B cell (primary cell): ENCODE data around the gene ERLEC1. TPM values are rescaled to one million over a fixed set of nuclear protein-coding genes. Genes with fewer than 3 reads are reported as not detected.

Experiments used
- ATAC-seq: fragments of 200-7000 bp; cut with Tn5 transposase; one replicate; pipeline ENCODE4 v1.10.0; 2021; ENCODE audit warnings: low read depth, mild to moderate bottlenecking, moderate number of reproducible peaks, moderate library complexity
- CTCF ChIA-PET: fragments of 350-600 bp; sonication (Branson Sonifier 250); formaldehyde crosslinking; loops from one replicate; lab custom pipeline; 2021; ENCODE audit warnings: antibody characterized with exemption, inconsistent platforms; lab: Charles Lee
- POLR2A ChIA-PET: fragments of 350-600 bp; sonication (Branson Sonifier 250); formaldehyde crosslinking; loops from one replicate; lab custom pipeline; 2021; ENCODE audit warnings: antibody characterized with exemption; lab: Charles Lee
- DNase-seq: peaks from one replicate; pipeline ENCODE4 v3.0.0; 2013
- H2AFZ ChIP-seq: 2 replicates; pipeline ENCODE4 v1.6.1; 2012; ENCODE audit warnings: mild to moderate bottlenecking, low read depth, low read length; ENCODE audit not compliant: insufficient read depth, poor library complexity, severe bottlenecking
- H3K27ac ChIP-seq, 2 donors: 1 replicate in 1 of 2; 2 replicates in 1 of 2; pipeline ENCODE4 v1.5.1; 2012 to 2013; ENCODE audit warnings: low read length in 2 of 2, mild to moderate bottlenecking in 2 of 2, moderate library complexity in 1 of 2
- H3K27me3 ChIP-seq, 4 experiments: fragments of 200-600 bp in 1 of 4; sonication (generic) in 1 of 4; replicated peaks in 1 of 4; 1 replicate in 2 of 4; 2 replicates in 2 of 4; pipeline versions ENCODE4 v1.6.1 to v1.7.0; 2013 to 2016; ENCODE audit warnings: low read length in 3 of 4, mild to moderate bottlenecking in 2 of 4, mixed read lengths in 1 of 4, moderate library complexity in 1 of 4; ENCODE audit not compliant: insufficient read depth in 4 of 4, control insufficient read depth in 3 of 4; ENCODE audit errors: control extremely low read depth in 1 of 4
- H3K36me3 ChIP-seq, 2 experiments: replicated peaks in 1 of 2; 1 replicate in 1 of 2; 2 replicates in 1 of 2; pipeline versions ENCODE4 v1.6.1 to v1.7.1; 2013; ENCODE audit warnings: low read length in 1 of 2; ENCODE audit not compliant: insufficient read depth in 2 of 2, control insufficient read depth in 1 of 2; ENCODE audit errors: control extremely low read depth in 1 of 2, extremely low read depth in 1 of 2
- H3K4me1 ChIP-seq, 2 donors: fragments of 200-600 bp in 1 of 2; sonication (generic) in 1 of 2; 1 replicate in 1 of 2; 2 replicates in 1 of 2; pipeline versions ENCODE4 v1.5.1 to v1.6.1; 2013 to 2017; ENCODE audit warnings: low read length in 2 of 2; ENCODE audit not compliant: control insufficient read depth in 2 of 2, insufficient read depth in 2 of 2
- H3K4me2 ChIP-seq: replicated peaks from 2 replicates; pipeline ENCODE3; 2012; ENCODE audit warnings: mild to moderate bottlenecking, low read depth, low read length; ENCODE audit not compliant: poor library complexity, severe bottlenecking
- H3K4me3 ChIP-seq, 5 experiments: fragments of 200-600 bp in 1 of 5; sonication (generic) in 1 of 5; 1 replicate in 3 of 5; 2 replicates in 2 of 5; pipeline versions ENCODE4 v1.5.1 to v1.7.0; 2011 to 2016; ENCODE audit warnings: low read length in 4 of 5, mild to moderate bottlenecking in 4 of 5, low read depth in 2 of 5, control low read depth in 1 of 5, moderate library complexity in 1 of 5; ENCODE audit not compliant: insufficient read depth in 1 of 5; ENCODE audit errors: control extremely low read depth in 1 of 5, extremely low read depth in 1 of 5
- H3K79me2 ChIP-seq: fragments of 200-600 bp; sonication (generic); one replicate; pipeline ENCODE4 v1.6.0; 2016; ENCODE audit warnings: low read length; ENCODE audit not compliant: control insufficient read depth, insufficient read depth
- H3K9ac ChIP-seq: fragments of 200-600 bp; sonication (generic); 2 replicates; pipeline ENCODE4 v1.6.1; 2017; ENCODE audit warnings: mild to moderate bottlenecking, low read length, moderate library complexity
- H3K9me3 ChIP-seq, 3 donors: one replicate each; pipeline versions ENCODE4 v1.6.1 to v1.7.1; 2013; ENCODE audit warnings: low read length in 2 of 3; ENCODE audit not compliant: control insufficient read depth in 2 of 3, insufficient read depth in 1 of 3; ENCODE audit errors: control extremely low read depth in 1 of 3
- H4K20me1 ChIP-seq: 2 replicates; pipeline ENCODE4 v1.6.0; 2012; ENCODE audit warnings: mild to moderate bottlenecking, low read length; ENCODE audit not compliant: insufficient read depth, control insufficient read depth, poor library complexity, severe bottlenecking
- H3K27ac Mint-ChIP-seq: one replicate; pipeline ENCODE4 v1.8.0; 2021; ENCODE audit warnings: mixed read lengths
- H3K27me3 Mint-ChIP-seq: one replicate; pipeline ENCODE4 v1.8.0; 2021; ENCODE audit warnings: mixed read lengths
- H3K4me1 Mint-ChIP-seq: one replicate; pipeline ENCODE4 v1.8.0; 2021; ENCODE audit warnings: mixed read lengths
- H3K4me3 Mint-ChIP-seq: one replicate; pipeline ENCODE4 v1.8.0; 2021; ENCODE audit warnings: mixed read lengths
- H3K9me3 Mint-ChIP-seq: one replicate; pipeline ENCODE4 v1.8.0; 2022; ENCODE audit warnings: mixed read lengths; ENCODE audit not compliant: insufficient read depth
- CTCF ChIP-seq: fragments of 200-600 bp; IDR thresholded peaks from one replicate; pipeline ENCODE4 v1.8.0; 2022; ENCODE audit warnings: antibody characterized with exemption, mild to moderate bottlenecking
- EZH2 ChIP-seq: IDR thresholded peaks from 2 replicates; pipeline ENCODE4 v1.6.1; 2012; ENCODE audit warnings: borderline replicate concordance, low read depth, mild to moderate bottlenecking, moderate library complexity, low read length; ENCODE audit not compliant: insufficient read depth, poor library complexity, severe bottlenecking
- WGBS: methylation state at CpG from one replicate; pipeline ENCODE4 v1.1.5; 2013; ENCODE audit warnings: missing lambda C conversion rate; ENCODE audit not compliant: insufficient coverage; 5-methylcytosine and 5-hydroxymethylcytosine counted together
- intact Hi-C: fragments of 100-400 bp; cut with micrococcal nuclease; formaldehyde crosslinking; loops from one replicate; pipeline ENCODE4 v1.10.0; 2022
- polyA plus RNA-seq: library from polyadenylated mRNA; depleted of rRNA; stranded (reverse); fragments of >200 nt; gene quantifications from 2 replicates; pipeline ENCODE4 v1.2.3, GENCODE V29; 2012
- total RNA-seq, 2 donors: library from RNA; stranded (reverse); fragments of 120-200 nt in 1 of 2; gene quantifications; 1 replicate in 1 of 2; 2 replicates in 1 of 2; pipeline versions ENCODE4 v1.2.3 to v1.2.4, GENCODE V29; 2013 to 2022

ERLEC1 gene
- total and polyA plus RNA-seq, 2 donors (not counting 1 experiment from before 2014, with no cell fraction given), result 20.4 to 22.9 TPM

- no peak for DNase-seq
- Histone ChIP-seq H2AFZ (no peak overlapping the region), H3K27ac (no peak overlapping the region), H3K9ac (no peak overlapping the region), H3K9me3 (no peaks in the 10 kb centered on the region), H3K79me2 (peaks cover 48% of the 10 kb centered on the region), H4K20me1 (no peaks in the 10 kb centered on the region), H3K4me1 (peaks cover 7 to 10% of the 10 kb centered on the region in 2 donors), H3K27me3 (no peaks in the 10 kb centered on the region), H3K36me3 (peaks cover 0 to 25% of the 10 kb centered on the region in 2 experiments), H3K4me3 (no peak overlapping the region), H3K4me2 (no peak overlapping the region)
- ChIA-PET CTCF (no interaction called here), POLR2A (no interaction called here)
- no peak for TF ChIP-seq EZH2
- no peak for TF ChIP-seq CTCF
- Mint-ChIP-seq H3K4me3 (peak overlapping the region; percentile 38), H3K9me3 (no peaks in the 10 kb centered on the region), H3K27ac (no peak overlapping the region), H3K27me3 (no peaks in the 10 kb centered on the region), H3K4me1 (peaks cover 29% of the 10 kb centered on the region)
- 100% methylated on average over 1 of the region's 1 CpG for WGBS
- no peak for ATAC-seq
- intact Hi-C loops, result loop anchor here (5.0 to 10.0 kb wide), 5 partner anchors 209 to 1752 kb away; partner anchors contain the start of genes ACYP2, CCDC88A, CFAP36 and EML6
These were observed 21.1 kb upstream of the ERLEC1 start for GRCh38 chr2:53765767-53766166.
